Cardiac muscle cell (in vitro differentiated cells and primary cell): ENCODE results near the gene SYN1. TPM values are rescaled to one million over a fixed set of nuclear protein-coding genes. Genes with fewer than 3 reads are reported as not detected.
A peak's percentile ranks its signal among the peaks of the same experiment; 100 is the strongest.

ENCODE experiments used
- DNase-seq, 2 donors: peaks; one replicate each; pipeline versions ENCODE4 v3.0.0 to v3.0.0-alpha.2; 2010 to 2017; ENCODE audit warnings: low read depth in 1 of 2, low spot score in 1 of 2
- H3K27ac ChIP-seq: fragments of 200-600 bp; sonication (generic); 2 replicates; pipeline ENCODE4 v1.5.1; 2016
- H3K27me3 ChIP-seq: fragments of 200-600 bp; sonication (generic); 2 replicates; pipeline ENCODE4 v1.6.0; 2016; ENCODE audit warnings: control low read depth
- H3K36me3 ChIP-seq: fragments of 200-600 bp; sonication (generic); 2 replicates; pipeline ENCODE4 v1.5.1; 2016; ENCODE audit warnings: control low read depth
- H3K4me1 ChIP-seq: fragments of 200-600 bp; sonication (generic); 2 replicates; pipeline ENCODE4 v1.8.1; 2017; ENCODE audit warnings: low read depth, mild to moderate bottlenecking, mixed run types
- H3K4me3 ChIP-seq: fragments of 200-600 bp; sonication (generic); 2 replicates; pipeline ENCODE4 v1.5.1; 2016; ENCODE audit warnings: mild to moderate bottlenecking
- H3K9me3 ChIP-seq: fragments of 200-600 bp; sonication (generic); 2 replicates; pipeline ENCODE4 v1.5.1; 2017; ENCODE audit warnings: low read depth, mild to moderate bottlenecking, control low read depth
- CTCF ChIP-seq: IDR thresholded peaks from 2 replicates; pipeline ENCODE4 v1.5.1; 2012; ENCODE audit warnings: low read depth, mild to moderate bottlenecking, low read length
- polyA plus RNA-seq: library from polyadenylated mRNA; unstranded; fragments of >200 nt; fragmentation: Nextera tagmentation; extraction: Ambion mirVana; gene quantifications from 2 replicates; pipeline ENCODE4 v1.2.1, GENCODE V29; 2016
- total RNA-seq: library from RNA; depleted of rRNA; stranded (reverse); fragments of >200 nt; gene quantifications from 2 replicates; pipeline ENCODE4 v1.2.3, GENCODE V29; 2016

The SYN1 gene
- total and polyA plus RNA-seq, 2 experiments from 2014 or later, result 2.0 to 12.6 TPM

DNA sequence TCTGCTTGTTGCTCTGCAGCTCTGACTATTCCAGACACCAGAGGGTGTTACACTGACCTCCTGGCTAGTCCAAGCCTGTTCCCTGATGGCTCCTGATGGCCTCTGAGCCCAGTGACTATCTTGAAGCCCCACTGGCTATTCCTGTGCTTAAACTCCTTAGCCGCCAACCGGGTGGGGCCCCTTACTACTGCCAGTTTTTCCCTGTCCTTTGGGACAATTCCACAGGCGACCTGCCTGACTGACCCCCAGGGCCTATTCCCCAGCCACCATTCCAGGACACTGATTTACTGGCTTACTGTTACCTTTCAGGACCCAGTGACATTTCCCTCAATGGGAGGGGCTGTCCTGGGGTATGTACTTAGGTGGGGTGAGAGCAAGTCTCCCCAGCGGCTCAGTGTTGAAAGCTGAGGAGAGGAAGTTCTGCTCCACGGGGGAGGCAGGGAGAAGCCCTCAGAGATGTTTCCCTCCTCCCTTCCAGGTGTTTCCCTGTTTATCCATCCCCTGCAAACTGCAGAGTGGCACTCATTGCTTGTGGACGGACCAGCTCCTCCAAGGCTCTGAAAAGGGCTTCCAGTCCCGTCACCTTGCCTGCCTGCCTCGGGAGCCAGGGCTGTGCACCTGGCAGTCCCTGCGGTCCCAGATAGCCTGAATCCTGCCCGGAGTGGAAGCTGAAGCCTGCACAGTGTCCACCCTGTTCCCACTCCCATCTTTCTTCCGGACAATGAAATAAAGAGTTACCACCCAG lies 33.4 kb downstream of the SYN1 start:
- TF ChIP-seq CTCF, result peak; percentile 7
- H3K4me1 ChIP-seq, result no peaks in the 10 kb centered on the region
- DNase-seq, result no peak
- H3K27me3 ChIP-seq, result no peaks in the 10 kb centered on the region
- H3K4me3 ChIP-seq, result no peak overlapping the region
- H3K27ac ChIP-seq, result no peak overlapping the region
- H3K9me3 ChIP-seq, result no peaks in the 10 kb centered on the region
- no peaks in the 10 kb centered on the region for H3K36me3 ChIP-seq

DNA sequence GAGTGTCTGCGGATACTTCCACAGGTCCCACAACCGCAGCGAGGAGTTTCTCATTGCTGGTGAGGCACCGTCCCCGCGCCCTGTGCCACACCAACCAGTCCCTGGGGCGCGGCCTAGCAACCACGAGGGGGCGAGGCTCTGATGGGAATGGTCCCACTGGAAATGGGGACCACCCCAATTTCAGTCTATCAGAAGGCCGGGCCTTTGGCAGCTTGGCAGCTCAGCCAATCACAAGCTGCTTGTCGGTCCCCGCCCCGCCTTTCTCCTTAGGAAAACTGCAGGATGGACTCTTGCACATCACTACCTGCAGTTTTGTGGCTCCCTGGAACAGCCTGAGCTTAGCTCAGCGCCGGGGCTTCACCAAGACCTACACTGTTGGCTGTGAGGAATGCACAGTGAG lies 34.4 kb downstream of the SYN1 start:
- no peaks in the 10 kb centered on the region for H3K4me1 ChIP-seq
- no peaks in the 10 kb centered on the region for H3K9me3 ChIP-seq
- H3K36me3 ChIP-seq, result no peaks in the 10 kb centered on the region
- no peak overlapping the region for H3K4me3 ChIP-seq
- no peak for TF ChIP-seq CTCF
- no peak overlapping the region for H3K27ac ChIP-seq
- H3K27me3 ChIP-seq, result no peaks in the 10 kb centered on the region
- peak in 1 of 2 donors; percentile 54 for DNase-seq

GRCh38 chrX:47584714-47585113 lies 34.9 kb downstream of the SYN1 start:
- Histone ChIP-seq H3K9me3 (no peaks in the 10 kb centered on the region), H3K4me3 (no peak overlapping the region), H3K27me3 (no peaks in the 10 kb centered on the region), H3K4me1 (no peaks in the 10 kb centered on the region), H3K27ac (no peak overlapping the region), H3K36me3 (no peaks in the 10 kb centered on the region)
- no peak for TF ChIP-seq CTCF
- no peak for DNase-seq

DNA sequence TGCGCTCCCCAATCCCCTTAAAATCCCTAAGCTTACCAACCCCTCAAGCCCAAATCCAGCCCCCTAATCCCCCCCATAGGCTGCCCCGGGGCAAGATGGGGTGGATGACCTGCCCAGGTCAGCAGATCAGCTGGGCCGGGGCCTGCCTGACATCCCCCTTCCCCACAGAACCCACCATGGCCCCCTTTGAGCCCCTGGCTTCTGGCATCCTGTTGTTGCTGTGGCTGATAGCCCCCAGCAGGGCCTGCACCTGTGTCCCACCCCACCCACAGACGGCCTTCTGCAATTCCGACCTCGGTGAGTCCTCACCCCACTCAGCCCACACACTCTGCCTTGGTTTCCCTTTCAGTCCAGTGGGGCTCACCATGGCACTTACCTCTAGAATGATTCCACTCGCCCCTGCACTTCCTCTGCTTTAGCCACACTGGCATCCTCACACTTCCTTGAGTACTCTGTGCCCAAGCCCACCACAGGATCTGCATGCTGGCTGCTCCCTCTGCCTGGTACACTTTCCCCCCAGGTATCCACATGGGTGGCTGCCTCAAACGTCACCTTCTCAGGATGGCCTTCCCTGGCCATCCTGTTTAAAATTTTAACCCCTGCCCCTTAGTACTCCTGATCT lies 36.3 kb downstream of the SYN1 start:
- H3K4me3 ChIP-seq, result no peak overlapping the region
- TF ChIP-seq CTCF, result no peak
- H3K36me3 ChIP-seq, result no peaks in the 10 kb centered on the region
- no peak for DNase-seq
- H3K9me3 ChIP-seq, result no peaks in the 10 kb centered on the region
- no peaks in the 10 kb centered on the region for H3K4me1 ChIP-seq
- no peaks in the 10 kb centered on the region for H3K27me3 ChIP-seq
- H3K27ac ChIP-seq, result no peak overlapping the region

DNA sequence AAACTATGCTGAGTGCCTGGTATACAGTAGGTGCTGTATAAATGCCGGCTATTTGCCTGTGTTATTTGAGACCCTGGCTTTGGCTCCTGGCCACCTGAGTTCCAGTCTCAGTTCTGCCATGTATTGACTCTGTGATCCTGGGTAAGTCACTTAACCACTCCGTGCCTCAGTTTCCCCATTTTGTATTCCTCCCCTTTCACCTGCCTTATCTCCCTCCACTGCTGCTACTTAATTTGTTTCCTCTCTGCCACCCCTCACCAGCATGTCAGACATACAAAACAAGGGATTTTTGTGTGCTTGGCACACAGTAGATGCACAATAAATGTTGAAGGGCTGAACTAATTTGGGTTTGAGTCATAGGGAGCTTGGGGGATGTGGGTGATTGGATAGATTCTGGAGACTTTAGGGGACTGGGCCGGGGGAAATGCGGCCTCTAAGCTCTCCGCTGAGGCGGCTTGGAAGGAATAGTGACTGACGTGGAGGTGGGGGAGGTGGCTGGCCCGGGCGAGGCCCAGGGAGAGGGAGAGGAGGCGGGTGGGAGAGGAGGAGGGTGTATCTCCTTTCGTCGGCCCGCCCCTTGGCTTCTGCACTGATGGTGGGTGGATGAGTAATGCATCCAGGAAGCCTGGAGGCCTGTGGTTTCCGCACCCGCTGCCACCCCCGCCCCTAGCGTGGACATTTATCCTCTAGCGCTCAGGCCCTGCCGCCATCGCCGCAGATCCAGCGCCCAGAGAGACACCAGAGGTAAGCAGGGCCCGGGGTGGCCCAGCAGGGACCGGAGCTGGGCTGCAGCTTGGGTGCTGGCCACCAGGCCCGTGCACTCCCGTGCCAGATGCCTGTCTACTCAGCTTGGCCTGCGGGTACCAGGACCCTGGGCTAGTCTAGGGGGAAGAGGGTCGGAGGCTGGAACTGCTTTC lies 37.7 kb downstream of the SYN1 start, which contains the start of gene TIMP1:
TSS of gene TIMP1 (plus strand) at position 706 of the 917 bp plus-strand sequence. CDS start 980 bp downstream, outside the sequence.
- TF ChIP-seq CTCF, result no peak
- H3K9me3 ChIP-seq, result no peaks in the 10 kb centered on the region
- H3K27ac ChIP-seq, result no peak within 1 kb of the TSS
- peak within 1 kb of the TSS; percentile 25 for H3K4me3 ChIP-seq
- H3K27me3 ChIP-seq, result no peaks in the 10 kb centered on the region
- H3K4me1 ChIP-seq, result no peaks in the 10 kb centered on the region
- DNase-seq, result peak; percentile 82 to 97
- H3K36me3 ChIP-seq, result no peaks in the 10 kb centered on the region
